Prostate gland (tissue), 2 donors: Measurements from ENCODE around the gene RAB1B.

Source experiments
- CTCF ChIP-seq, 4 experiments: fragments of 200-600 bp in 2 of 4; fragments of 450-650 bp in 2 of 4; sonication (generic) in 2 of 4; IDR thresholded peaks; 1 replicate in 3 of 4; 2 replicates in 1 of 4; pipeline ENCODE4 v1.5.1; 2016 to 2019; ENCODE audit warnings: antibody characterized with exemption in 4 of 4, mild to moderate bottlenecking in 2 of 4, moderate library complexity in 2 of 4
- POLR2A ChIP-seq: fragments of 450-650 bp; IDR thresholded peaks from one replicate; pipeline ENCODE4 v1.6.1; 2016; ENCODE audit warnings: antibody characterized with exemption, mild to moderate bottlenecking
- POLR2AphosphoS5 ChIP-seq: sonication (generic); formaldehyde crosslinking; IDR thresholded peaks from one replicate; pipeline ENCODE4 v1.6.1; 2017; ENCODE audit warnings: antibody characterized with exemption

GRCh38 chr11:66237867-66238266 lies 30.6 kb upstream of the RAB1B start:
- TF ChIP-seq CTCF (IDR thresholded peaks at IDR 0.05) (no peak), POLR2A (no peak), POLR2AphosphoS5 (no peak)
